ENCODE data around the gene SNUPN.

SNUPN gene
- total RNA-seq, result 7.7 to 14.9 reads per million in 2 donors

- DNase-seq, result peak; percentile 87
Observed at GRCh38 chr15:75625542-75626347, at the start of gene SNUPN. SNUPN (minus strand) TSS chr15:75625725; CDS start chr15:75621051, 4,674 bp downstream.

GRCh38 chr15:75674366-75674765, 48.8 kb upstream of the SNUPN start:
- no peak for DNase-seq

- DNase-seq, result no peak
Observed at GRCh38 chr15:75673426-75674235, 48.1 kb upstream of the SNUPN start.

GRCh38 chr15:75672646-75673425, 47.3 kb upstream of the SNUPN start:
- DNase-seq, result no peak

GRCh38 chr15:75671730-75672602, 46.4 kb upstream of the SNUPN start:
- no peak for DNase-seq

- no peak for DNase-seq
Observed at GRCh38 chr15:75669879-75670212, 44.3 kb upstream of the SNUPN start.

- no peak for DNase-seq
Observed at GRCh38 chr15:75669191-75669878, 43.8 kb upstream of the SNUPN start.

- no peak for DNase-seq
Observed at GRCh38 chr15:75666823-75667501, 41.4 kb upstream of the SNUPN start.

GRCh38 chr15:75663931-75664421, 38.5 kb upstream of the SNUPN start:
- DNase-seq, result no peak

- no peak for DNase-seq
Observed at GRCh38 chr15:75662823-75663519, 37.4 kb upstream of the SNUPN start.

GRCh38 chr15:75661756-75662140, 36.2 kb upstream of the SNUPN start:
- no peak for DNase-seq

- no peak for DNase-seq
Observed at GRCh38 chr15:75661100-75661755, 35.7 kb upstream of the SNUPN start.

GRCh38 chr15:75659928-75660645, 34.6 kb upstream of the SNUPN start:
- DNase-seq, result no peak

GRCh38 chr15:75659141-75659771, 33.7 kb upstream of the SNUPN start:
- no peak for DNase-seq

- no peak for DNase-seq
Observed at GRCh38 chr15:75656813-75657212, 31.3 kb upstream of the SNUPN start.

GRCh38 chr15:75656331-75656730, 30.8 kb upstream of the SNUPN start:
- no peak for DNase-seq

GRCh38 chr15:75655931-75656330, 30.4 kb upstream of the SNUPN start:
- DNase-seq, result no peak

- DNase-seq, result no peak
Observed at GRCh38 chr15:75654201-75654907, 28.8 kb upstream of the SNUPN start.
